Nephron progenitor cell (in vitro differentiated cells): ENCODE data around the gene CMSS1.

Source experiments
- DNase-seq: peaks from one replicate; pipeline ENCODE4 v3.0.0; 2021
- H3K27ac Mint-ChIP-seq: 2 replicates; pipeline ENCODE4 v1.8.0; 2021; ENCODE audit warnings: mild to moderate bottlenecking, moderate library complexity, mixed read lengths
- H3K27me3 Mint-ChIP-seq: 2 replicates; pipeline ENCODE4 v1.8.0; 2021; ENCODE audit warnings: mild to moderate bottlenecking, low read depth, mixed read lengths; ENCODE audit not compliant: poor library complexity
- H3K36me3 Mint-ChIP-seq: 2 replicates; pipeline ENCODE4 v1.8.0; 2021; ENCODE audit warnings: low read depth, mixed read lengths
- H3K4me1 Mint-ChIP-seq: 2 replicates; pipeline ENCODE4 v1.8.0; 2021; ENCODE audit warnings: mixed read lengths
- H3K4me3 Mint-ChIP-seq: 2 replicates; pipeline ENCODE4 v1.8.0; 2021; ENCODE audit warnings: mild to moderate bottlenecking, moderate library complexity, mixed read lengths
- H3K9me3 Mint-ChIP-seq: 2 replicates; pipeline ENCODE4 v1.8.0; 2021; ENCODE audit warnings: mild to moderate bottlenecking, moderate library complexity, mixed read lengths
- TF ChIP-seq, protein P1 (sequence below): fragments of 200-600 bp; sonication (generic); IDR thresholded peaks from 2 replicates; pipeline ENCODE4 v1.5.0; 2021; ENCODE audit warnings: antibody characterized with exemption

CMSS1 gene

DNA sequence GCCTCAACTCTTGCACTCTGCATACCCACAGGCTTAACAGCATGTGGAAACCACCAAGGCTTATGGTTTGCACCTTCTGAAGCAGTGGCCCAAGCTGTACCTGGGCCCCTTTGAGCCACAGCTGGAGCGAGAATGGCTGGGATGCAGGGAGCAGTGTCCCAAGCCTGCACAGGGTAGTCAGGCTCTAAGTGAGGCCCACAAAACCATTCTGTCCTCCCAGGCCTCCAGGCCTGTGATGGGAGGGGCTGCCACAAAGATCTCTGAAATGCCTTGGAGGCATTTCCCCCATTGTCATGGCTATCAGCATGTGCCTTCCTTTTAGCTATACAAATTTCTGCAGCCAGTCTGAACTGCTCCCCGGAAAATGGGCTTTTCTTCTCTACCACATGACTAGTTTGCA is 12.5 kb upstream of the CMSS1 start:
- peaks cover 41% of the 10 kb centered on the region for H3K9me3 Mint-ChIP-seq
- no peaks in the 10 kb centered on the region for H3K27me3 Mint-ChIP-seq
- no peaks in the 10 kb centered on the region for H3K4me1 Mint-ChIP-seq
- peaks cover 35% of the 10 kb centered on the region for H3K36me3 Mint-ChIP-seq
- no peak overlapping the region for H3K27ac Mint-ChIP-seq
- no peak overlapping the region for H3K4me3 Mint-ChIP-seq
- TF ChIP-seq, protein P1, sequence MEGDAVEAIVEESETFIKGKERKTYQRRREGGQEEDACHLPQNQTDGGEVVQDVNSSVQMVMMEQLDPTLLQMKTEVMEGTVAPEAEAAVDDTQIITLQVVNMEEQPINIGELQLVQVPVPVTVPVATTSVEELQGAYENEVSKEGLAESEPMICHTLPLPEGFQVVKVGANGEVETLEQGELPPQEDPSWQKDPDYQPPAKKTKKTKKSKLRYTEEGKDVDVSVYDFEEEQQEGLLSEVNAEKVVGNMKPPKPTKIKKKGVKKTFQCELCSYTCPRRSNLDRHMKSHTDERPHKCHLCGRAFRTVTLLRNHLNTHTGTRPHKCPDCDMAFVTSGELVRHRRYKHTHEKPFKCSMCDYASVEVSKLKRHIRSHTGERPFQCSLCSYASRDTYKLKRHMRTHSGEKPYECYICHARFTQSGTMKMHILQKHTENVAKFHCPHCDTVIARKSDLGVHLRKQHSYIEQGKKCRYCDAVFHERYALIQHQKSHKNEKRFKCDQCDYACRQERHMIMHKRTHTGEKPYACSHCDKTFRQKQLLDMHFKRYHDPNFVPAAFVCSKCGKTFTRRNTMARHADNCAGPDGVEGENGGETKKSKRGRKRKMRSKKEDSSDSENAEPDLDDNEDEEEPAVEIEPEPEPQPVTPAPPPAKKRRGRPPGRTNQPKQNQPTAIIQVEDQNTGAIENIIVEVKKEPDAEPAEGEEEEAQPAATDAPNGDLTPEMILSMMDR = no peak
- no peak for DNase-seq

DNA sequence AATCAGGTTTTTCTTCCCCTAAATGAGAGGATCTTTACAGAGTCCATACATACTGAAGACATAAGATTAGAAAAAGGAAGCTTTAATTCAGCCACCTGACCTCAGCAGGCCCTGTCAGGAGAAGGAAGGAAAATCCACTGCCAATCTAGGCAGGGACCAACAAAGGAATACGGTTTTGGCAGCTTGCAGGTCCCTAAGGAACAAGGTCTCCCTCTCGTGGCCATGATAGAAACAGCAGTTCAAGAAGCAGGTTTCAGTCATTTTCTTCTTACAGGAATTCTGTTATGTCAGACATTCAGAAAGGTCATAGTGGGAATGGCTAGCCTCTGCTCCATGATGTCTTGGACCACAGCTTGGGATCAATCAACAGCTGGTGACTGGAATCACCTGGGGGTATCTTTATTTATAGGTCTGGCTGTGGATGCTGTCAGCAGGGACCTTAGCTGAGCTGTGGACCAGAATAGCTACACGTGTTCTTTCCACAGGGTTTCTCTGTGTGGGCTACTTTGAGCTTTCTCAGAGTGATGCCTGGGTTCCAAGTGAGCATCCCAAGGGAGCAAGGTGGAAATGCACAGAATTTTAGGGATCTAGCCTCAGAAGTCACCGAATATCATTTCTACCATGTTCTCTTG is 9.4 kb upstream of the CMSS1 start:
- H3K27ac Mint-ChIP-seq = no peak overlapping the region
- H3K9me3 Mint-ChIP-seq = peaks cover 35% of the 10 kb centered on the region
- peaks cover 27% of the 10 kb centered on the region for H3K36me3 Mint-ChIP-seq
- H3K4me1 Mint-ChIP-seq = no peaks in the 10 kb centered on the region
- no peaks in the 10 kb centered on the region for H3K27me3 Mint-ChIP-seq
- peak; percentile 52 for DNase-seq
- no peak overlapping the region for H3K4me3 Mint-ChIP-seq
- TF ChIP-seq, protein P1 = peak; percentile 70

DNA sequence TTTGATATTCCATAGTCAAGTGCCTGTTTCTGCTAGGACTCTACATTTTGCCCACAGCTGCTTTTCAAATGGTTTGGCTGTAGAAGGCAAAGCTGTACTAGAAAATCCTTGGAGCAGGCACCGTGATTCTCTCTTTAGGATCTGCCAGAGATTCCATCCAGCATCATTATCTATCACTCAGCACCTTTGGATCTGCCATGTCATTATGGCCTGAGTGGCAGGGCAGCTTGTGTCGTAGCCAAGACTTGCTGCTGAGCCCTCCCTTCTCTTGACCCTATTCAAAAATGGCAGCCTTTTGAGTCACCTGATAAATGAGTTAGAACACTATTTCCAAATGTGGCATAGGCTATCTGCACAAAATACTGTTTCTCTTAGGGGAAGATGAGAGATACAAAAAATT is 8.1 kb upstream of the CMSS1 start:
- no peak for DNase-seq
- Mint-ChIP-seq H3K36me3 (peaks cover 15% of the 10 kb centered on the region), H3K9me3 (peaks cover 24% of the 10 kb centered on the region), H3K4me1 (no peaks in the 10 kb centered on the region), H3K4me3 (no peak overlapping the region), H3K27ac (no peak overlapping the region), H3K27me3 (no peaks in the 10 kb centered on the region)
- TF ChIP-seq, protein P1 = no peak

DNA sequence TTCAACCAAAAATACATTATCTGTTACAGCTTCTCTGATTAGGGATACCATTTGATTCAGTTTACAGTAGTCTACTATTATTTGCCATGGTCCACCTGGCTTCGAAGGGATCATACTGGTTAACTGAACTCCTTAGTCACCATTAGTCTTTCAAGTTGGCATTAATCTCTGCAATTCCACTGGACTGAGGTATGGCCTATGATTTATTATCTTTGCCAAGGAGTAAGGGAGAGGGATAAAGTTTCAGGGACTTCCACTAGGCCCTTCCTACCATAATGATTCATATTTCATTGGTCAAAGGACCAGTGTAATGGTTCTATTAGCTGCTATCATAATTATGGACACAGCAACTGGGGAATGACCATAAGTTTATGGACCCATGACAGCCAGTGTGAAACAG is 7.3 kb upstream of the CMSS1 start:
- Mint-ChIP-seq H3K9me3 (peaks cover 16% of the 10 kb centered on the region), H3K4me1 (no peaks in the 10 kb centered on the region), H3K36me3 (peaks cover 6% of the 10 kb centered on the region), H3K4me3 (no peak overlapping the region), H3K27me3 (no peaks in the 10 kb centered on the region), H3K27ac (no peak overlapping the region)
- TF ChIP-seq, protein P1 = no peak
- no peak for DNase-seq

DNA sequence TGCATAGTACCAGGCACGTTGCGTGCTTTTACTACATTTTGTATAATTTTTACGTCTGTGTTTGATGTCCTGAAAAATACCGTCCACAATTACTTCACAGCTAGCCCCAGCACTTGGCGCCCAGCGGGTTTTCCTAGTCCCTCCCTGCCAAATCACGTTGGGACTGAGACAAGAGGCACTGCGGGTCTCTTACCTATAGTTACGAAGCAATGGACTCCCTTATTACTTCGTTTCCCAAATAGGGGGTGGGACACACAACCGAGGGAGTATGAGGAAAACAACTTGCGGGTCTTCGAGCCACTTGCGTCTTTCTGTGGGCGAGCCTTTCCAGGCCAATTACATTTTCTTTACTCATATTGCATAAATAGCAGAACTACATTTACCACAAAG is 620 bp upstream of the CMSS1 start:
- H3K36me3 Mint-ChIP-seq = peaks cover 5% of the 10 kb centered on the region
- H3K27ac Mint-ChIP-seq = peak overlapping the region; percentile 100
- TF ChIP-seq, protein P1 = no peak
- H3K4me3 Mint-ChIP-seq = peak overlapping the region; percentile 96
- H3K9me3 Mint-ChIP-seq = no peaks in the 10 kb centered on the region
- peak; percentile 21 for DNase-seq
- peaks cover 3% of the 10 kb centered on the region for H3K27me3 Mint-ChIP-seq
- H3K4me1 Mint-ChIP-seq = peaks cover 32% of the 10 kb centered on the region

DNA sequence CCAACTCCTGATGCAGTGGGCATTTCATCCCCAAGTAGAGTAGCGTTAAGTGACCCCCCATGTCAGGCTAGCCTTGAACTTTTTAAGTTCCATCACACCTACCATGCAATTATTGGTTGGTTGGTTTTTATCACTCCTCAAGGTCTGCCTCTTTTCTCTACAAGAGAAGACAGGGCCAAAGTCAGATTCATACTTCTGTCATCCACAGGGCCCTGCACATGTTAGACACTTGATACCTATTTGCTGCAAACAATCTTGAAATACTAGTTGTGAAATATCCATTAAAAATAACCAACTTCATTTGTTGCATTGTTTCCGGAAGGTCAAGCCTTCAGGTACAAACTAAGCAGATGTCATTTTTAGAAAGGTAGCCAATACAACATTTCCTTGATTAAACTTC is 1.2 kb downstream of the CMSS1 start:
- Mint-ChIP-seq H3K27ac (no peak overlapping the region), H3K4me1 (peaks cover 39% of the 10 kb centered on the region), H3K9me3 (no peaks in the 10 kb centered on the region), H3K27me3 (peaks cover 3% of the 10 kb centered on the region), H3K4me3 (peak overlapping the region; percentile 96), H3K36me3 (peaks cover 5% of the 10 kb centered on the region)
- no peak for DNase-seq
- TF ChIP-seq, protein P1 = no peak
